ENCODE data around the gene SDSL. TPM values are rescaled to one million over a fixed set of nuclear protein-coding genes. Genes with fewer than 3 reads are reported as not detected.

The SDSL gene
- total and polyA plus RNA-seq, 2 experiments from 2014 or later = 6.3 to 14.6 TPM

GRCh38 chr12:113457185-113457584 is 35.0 kb downstream of the SDSL start:
- Histone ChIP-seq H2AFZ (no peak overlapping the region), H3K36me3 (ENCODE audit: low read depth) (no peaks in the 10 kb centered on the region), H3K9me2 (ENCODE audit: insufficient read depth) (no peaks in the 10 kb centered on the region), H3F3A (ENCODE audit: insufficient read depth) (no peaks in the 10 kb centered on the region), H3K4me2 (ENCODE audit: unreplicated experiment) (no peak overlapping the region), H3K79me2 (ENCODE audit: insufficient read depth) (no peaks in the 10 kb centered on the region), H3K27me3 (replicated peaks; ENCODE audit: insufficient read depth) (peaks cover 22% of the 10 kb centered on the region), H3K4me3 (no peak overlapping the region), H3K27ac (no peak overlapping the region), H3K4me1 (ENCODE audit: insufficient read depth) (no peaks in the 10 kb centered on the region), H3K9me3 (ENCODE audit: low read depth) (no peaks in the 10 kb centered on the region), H4K20me1 (ENCODE audit: insufficient read depth) (no peaks in the 10 kb centered on the region), H3K9ac (no peak overlapping the region)
- WGBS, 2 experiments (ENCODE audit: low coverage in 1 of 2, low lambda C conversion rate in 2 of 2, missing lambda C conversion rate in 2 of 2) = 25% methylated on average over 10 of the region's 10 CpGs
- in situ Hi-C loops (cut with MboI) = loop anchor here (25.0 kb wide), 1 partner anchor 455 kb away; no protein-coding TSS in a partner anchor
- no peak for DNase-seq
- TF ChIP-seq EZH2 (IDR thresholded peaks at IDR 0.05; ENCODE audit: insufficient read depth, poor library complexity, severe bottlenecking) (no peak), EZH2phosphoT487 (IDR thresholded peaks at IDR 0.05; ENCODE audit: insufficient read depth, low read depth) (no peak)

- DNase-seq = no peak
- no peak overlapping the region for H3K4me3 ChIP-seq
- no peaks in the 10 kb centered on the region for H3K4me1 ChIP-seq (ENCODE audit: insufficient read depth)
- H3K79me2 ChIP-seq (ENCODE audit: insufficient read depth) = no peaks in the 10 kb centered on the region
- H4K20me1 ChIP-seq (ENCODE audit: insufficient read depth) = no peaks in the 10 kb centered on the region
- H3K36me3 ChIP-seq (ENCODE audit: low read depth) = no peaks in the 10 kb centered on the region
- no peaks in the 10 kb centered on the region for H3K9me3 ChIP-seq (ENCODE audit: low read depth)
- no peaks in the 10 kb centered on the region for H3F3A ChIP-seq (ENCODE audit: insufficient read depth)
- in situ Hi-C loops (cut with MboI) = loop anchor here (25.0 kb wide), 1 partner anchor 455 kb away; no protein-coding TSS in a partner anchor
- no peak overlapping the region for H2AFZ ChIP-seq
- no peak overlapping the region for H3K27ac ChIP-seq
- no peaks in the 10 kb centered on the region for H3K9me2 ChIP-seq (ENCODE audit: insufficient read depth)
- 27 to 35% methylated on average over 4 of the region's 4 CpGs for WGBS, 2 experiments (ENCODE audit: low coverage in 1 of 2, low lambda C conversion rate in 2 of 2, missing lambda C conversion rate in 2 of 2)
- TF ChIP-seq EZH2phosphoT487 (IDR thresholded peaks at IDR 0.05; ENCODE audit: insufficient read depth, low read depth) (no peak), EZH2 (IDR thresholded peaks at IDR 0.05; ENCODE audit: insufficient read depth, poor library complexity, severe bottlenecking) (no peak)
- no peak overlapping the region for H3K4me2 ChIP-seq (ENCODE audit: unreplicated experiment)
- peaks cover 22% of the 10 kb centered on the region for H3K27me3 ChIP-seq (replicated peaks; ENCODE audit: insufficient read depth)
- H3K9ac ChIP-seq = no peak overlapping the region
Observed at GRCh38 chr12:113457710-113458109, 35.5 kb downstream of the SDSL start.

- Histone ChIP-seq H3K4me2 (ENCODE audit: unreplicated experiment) (no peak overlapping the region), H3K36me3 (ENCODE audit: low read depth) (no peaks in the 10 kb centered on the region), H3K9ac (no peak overlapping the region), H3K4me3 (no peak overlapping the region), H3F3A (ENCODE audit: insufficient read depth) (no peaks in the 10 kb centered on the region), H3K27me3 (replicated peaks; ENCODE audit: insufficient read depth) (peaks cover 44% of the 10 kb centered on the region), H3K4me1 (ENCODE audit: insufficient read depth) (no peaks in the 10 kb centered on the region), H3K27ac (no peak overlapping the region), H3K9me2 (ENCODE audit: insufficient read depth) (no peaks in the 10 kb centered on the region), H3K79me2 (ENCODE audit: insufficient read depth) (no peaks in the 10 kb centered on the region), H3K9me3 (ENCODE audit: low read depth) (no peaks in the 10 kb centered on the region), H2AFZ (no peak overlapping the region), H4K20me1 (ENCODE audit: insufficient read depth) (no peaks in the 10 kb centered on the region)
- in situ Hi-C loops (cut with MboI) = loop anchor here (25.0 kb wide), 1 partner anchor 452 kb away; no protein-coding TSS in a partner anchor
- no peak for DNase-seq
- WGBS, 2 experiments (ENCODE audit: low coverage in 1 of 2, low lambda C conversion rate in 2 of 2, missing lambda C conversion rate in 2 of 2) = 6 to 7% methylated on average over 4 of the region's 4 CpGs
- TF ChIP-seq EZH2phosphoT487 (IDR thresholded peaks at IDR 0.05; ENCODE audit: insufficient read depth, low read depth) (no peak), EZH2 (IDR thresholded peaks at IDR 0.05; ENCODE audit: insufficient read depth, poor library complexity, severe bottlenecking) (no peak)
Observed at GRCh38 chr12:113459981-113460380, 37.8 kb downstream of the SDSL start.

- Histone ChIP-seq H3F3A (ENCODE audit: insufficient read depth) (no peaks in the 10 kb centered on the region), H3K27ac (no peak overlapping the region), H3K4me2 (ENCODE audit: unreplicated experiment) (no peak overlapping the region), H3K27me3 (replicated peaks; ENCODE audit: insufficient read depth) (peaks cover 60% of the 10 kb centered on the region), H3K4me3 (no peak overlapping the region), H3K4me1 (ENCODE audit: insufficient read depth) (no peaks in the 10 kb centered on the region; the same call in 1 of the 2 replicates), H2AFZ (no peak overlapping the region), H3K9ac (no peak overlapping the region), H3K79me2 (ENCODE audit: insufficient read depth) (no peaks in the 10 kb centered on the region), H3K9me3 (ENCODE audit: low read depth) (no peaks in the 10 kb centered on the region), H3K36me3 (ENCODE audit: low read depth) (no peaks in the 10 kb centered on the region), H3K9me2 (ENCODE audit: insufficient read depth) (no peaks in the 10 kb centered on the region), H4K20me1 (ENCODE audit: insufficient read depth) (no peaks in the 10 kb centered on the region)
- peak; percentile 49 for DNase-seq
- no peak for TF ChIP-seq EZH2phosphoT487 (IDR thresholded peaks at IDR 0.05; ENCODE audit: insufficient read depth, low read depth)
- TF ChIP-seq EZH2 (IDR thresholded peaks at IDR 0.05; ENCODE audit: insufficient read depth, poor library complexity, severe bottlenecking) = no peak
- 24 to 33% methylated on average over 5 of the region's 5 CpGs for WGBS, 2 experiments (ENCODE audit: low coverage in 1 of 2, low lambda C conversion rate in 2 of 2, missing lambda C conversion rate in 2 of 2)
- in situ Hi-C loops (cut with MboI) = loop anchor here (25.0 kb wide), 1 partner anchor 451 kb away; no protein-coding TSS in a partner anchor
Observed at GRCh38 chr12:113461666-113462065, 39.5 kb downstream of the SDSL start.

Data from GM23248 (cell line).